GM19043 (cell line): ENCODE data around the gene TBCD.

Experiments used
- ATAC-seq: cut with Tn5 transposase; IDR thresholded peaks from one replicate; pipeline ENCODE4 v1.9.1; 2021; ENCODE audit warnings: low read depth; ENCODE audit not compliant: unreplicated experiment

Gene TBCD

GRCh38 chr17:82751571-82752370 lies at the start of gene TBCD:
TBCD (plus strand) TSS chr17:82752065; CDS start chr17:82752194, 129 bp downstream.
- peak; percentile 53 for ATAC-seq

- ATAC-seq, result no peak
These were observed 49.5 kb upstream of the TBCD start for GRCh38 chr17:82702231-82702927.

- no peak for ATAC-seq
These were observed 48.7 kb upstream of the TBCD start for GRCh38 chr17:82703036-82703745.

DNA sequence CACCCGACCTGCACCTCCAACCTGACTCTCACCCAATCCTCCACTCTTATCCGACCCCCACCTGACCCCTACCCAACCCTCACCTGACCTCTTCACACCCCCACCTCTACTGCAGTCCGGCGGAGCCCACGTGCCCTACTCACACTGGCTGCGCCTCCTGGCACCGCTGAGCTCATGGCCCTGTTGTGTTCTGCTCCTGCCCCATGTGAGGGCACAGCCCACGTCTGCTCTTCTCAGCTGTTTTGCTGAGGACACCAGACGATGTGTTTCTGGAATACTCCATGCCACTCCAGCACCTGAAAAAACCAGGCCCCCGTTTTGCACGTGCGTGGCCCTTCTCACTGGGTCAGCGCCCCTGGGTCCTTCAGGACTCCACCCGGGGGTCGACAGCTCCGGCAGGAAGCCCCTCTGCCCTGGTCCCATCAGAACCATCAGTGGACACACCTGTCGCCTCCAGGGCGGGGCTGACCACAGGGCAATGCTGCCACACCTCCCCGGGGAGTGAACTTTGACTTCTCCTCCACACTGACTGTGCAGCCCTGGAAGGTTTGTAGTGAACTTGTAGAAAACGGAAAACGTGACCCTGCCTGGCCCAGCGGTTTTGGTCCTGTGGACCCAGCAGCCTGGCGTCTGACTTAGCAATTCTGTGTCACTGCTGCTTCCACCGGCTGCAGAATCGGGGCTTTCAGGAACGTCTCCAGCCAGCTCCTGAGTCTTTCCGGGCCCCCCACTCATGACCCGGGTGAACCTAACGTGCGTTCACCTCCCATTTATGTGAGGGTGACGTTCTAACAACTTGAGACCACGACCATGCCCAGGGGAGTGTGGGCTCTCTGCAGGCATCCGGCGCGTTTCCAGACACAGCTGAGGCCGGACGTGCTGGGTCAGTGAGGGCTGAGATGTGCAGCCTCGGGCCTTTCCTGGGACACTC lies 47.7 kb upstream of the TBCD start:
- no peak for ATAC-seq

GRCh38 chr17:82704886-82705285 lies 47.0 kb upstream of the TBCD start:
- ATAC-seq, result no peak

DNA sequence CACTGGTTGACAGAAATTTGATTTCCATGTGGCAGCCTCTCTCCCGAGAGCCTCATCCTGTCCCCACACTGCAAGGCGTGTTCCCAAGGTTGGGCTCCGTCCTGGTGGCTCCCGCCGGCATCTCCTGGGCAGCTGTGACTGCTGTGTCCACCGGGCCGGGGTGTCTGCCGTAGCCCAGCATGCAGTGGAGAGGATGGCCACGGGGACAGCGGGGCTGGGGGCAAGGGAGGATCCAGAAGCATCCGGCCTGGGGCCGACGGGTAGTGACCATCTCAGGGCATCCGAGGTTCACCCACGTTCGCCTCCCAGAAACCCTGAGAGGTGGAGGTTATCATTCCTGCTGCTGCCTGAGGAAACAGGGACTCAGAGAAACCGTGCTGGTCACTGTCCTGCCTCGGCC lies 46.1 kb upstream of the TBCD start:
- no peak for ATAC-seq

DNA sequence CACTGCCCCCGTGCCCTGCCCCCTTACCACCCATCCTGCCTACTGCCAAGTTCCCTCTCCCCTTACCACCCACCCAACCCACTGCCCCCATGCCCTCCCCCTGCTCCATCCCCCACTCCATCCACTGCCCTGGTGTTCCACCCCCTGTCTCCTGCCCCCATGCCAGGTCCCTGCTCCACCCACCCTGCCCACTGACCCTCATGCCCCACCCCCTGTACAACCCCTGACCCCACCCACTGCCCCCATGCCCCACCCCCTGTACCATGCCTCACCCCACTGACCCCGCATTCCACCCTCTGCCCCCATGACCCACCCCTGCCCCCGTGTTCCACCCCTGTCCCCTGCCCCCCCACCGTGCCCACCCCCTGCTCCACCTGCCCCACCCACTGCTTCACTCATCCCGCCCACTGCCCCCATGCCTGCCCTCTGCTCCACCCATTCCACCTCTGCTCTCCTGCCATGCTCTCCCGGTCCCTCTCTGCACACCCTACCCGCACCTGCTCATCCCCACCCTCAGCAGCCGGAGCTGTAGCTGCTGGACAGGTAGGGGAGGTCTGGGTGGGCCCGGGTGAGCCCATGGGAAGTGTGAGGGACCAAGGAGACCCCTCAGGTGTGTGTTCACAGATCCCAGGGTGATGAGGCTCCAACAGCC lies 42.7 kb upstream of the TBCD start:
- ATAC-seq, result no peak

- ATAC-seq, result no peak
These were observed 42.0 kb upstream of the TBCD start for GRCh38 chr17:82709676-82710498.

GRCh38 chr17:82710499-82711232 lies 41.2 kb upstream of the TBCD start:
- no peak for ATAC-seq

DNA sequence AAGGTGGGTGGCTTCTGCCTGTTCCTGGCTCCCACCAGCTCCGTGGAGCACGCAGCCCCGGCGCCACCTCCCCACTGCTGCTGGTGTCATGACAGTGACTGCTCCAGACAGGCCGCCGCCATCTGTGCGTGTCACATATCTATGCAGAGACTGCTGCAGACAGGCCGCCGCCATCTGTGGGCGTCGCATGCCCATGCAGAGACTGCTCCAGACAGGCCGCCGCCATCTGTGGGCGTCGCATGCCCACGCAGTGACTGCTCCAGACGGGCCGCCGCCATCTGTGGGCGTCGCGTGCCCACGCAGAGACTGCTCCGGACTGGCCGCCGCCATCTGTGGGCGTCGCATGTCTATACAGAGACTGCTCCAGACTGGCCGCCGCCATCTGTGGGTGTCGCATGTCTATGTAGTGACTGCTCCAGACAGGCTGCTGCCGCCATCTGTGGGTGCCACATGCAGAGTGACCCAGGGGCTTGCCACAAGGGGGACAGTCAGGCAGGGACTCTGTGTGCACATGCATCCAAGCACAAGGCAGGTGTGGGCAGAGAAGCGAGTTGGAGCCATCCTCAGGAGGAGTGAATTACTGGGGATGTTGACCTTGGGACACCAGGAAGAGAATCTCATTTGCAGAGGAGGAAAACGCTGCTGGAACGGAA lies 38.7 kb upstream of the TBCD start:
- ATAC-seq, result no peak

DNA sequence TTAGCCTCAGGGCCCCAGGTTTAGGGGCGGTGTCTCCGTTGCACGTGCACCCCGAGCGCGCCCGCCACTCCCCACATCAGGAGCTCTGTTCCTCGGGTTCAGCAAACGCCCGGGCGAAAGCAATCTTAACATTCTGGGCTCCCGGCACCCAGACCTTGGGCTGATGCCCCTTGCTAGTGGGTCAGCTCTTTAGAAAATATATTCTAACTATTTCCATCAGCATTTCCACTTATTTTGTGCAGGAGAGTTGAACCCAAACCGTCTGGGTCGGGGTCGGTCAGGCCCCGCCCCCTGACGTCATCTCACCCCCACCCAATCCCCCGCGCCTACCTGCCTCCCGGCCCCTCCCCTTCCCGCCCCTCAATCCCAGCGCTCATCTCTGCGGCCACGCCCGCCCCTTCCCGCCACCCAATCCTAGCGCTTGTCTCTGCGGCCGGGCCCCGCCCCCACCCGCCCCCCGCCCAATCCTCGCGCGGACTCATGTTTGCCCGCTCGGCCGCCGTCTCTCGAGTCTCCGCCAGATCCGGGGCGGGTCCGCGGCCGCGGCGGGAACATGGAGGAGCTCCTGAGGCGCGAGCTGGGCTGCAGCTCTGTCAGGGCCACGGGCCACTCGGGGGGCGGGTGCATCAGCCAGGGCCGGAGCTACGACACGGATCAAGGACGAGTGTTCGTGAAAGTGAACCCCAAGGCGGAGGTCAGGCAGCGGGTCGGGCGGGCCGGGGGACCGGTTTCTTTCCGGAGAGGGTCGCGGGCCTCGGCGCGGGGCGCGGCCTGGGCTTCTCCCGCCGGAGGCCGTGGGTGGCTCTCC lies 35.5 kb upstream of the TBCD start, which contains the start of gene FN3KRP:
Gene FN3KRP (plus strand): TSS at position 504 of the 808 bp plus-strand sequence. CDS start 50 bp downstream, at position 554.
- ATAC-seq, result peak; percentile 53

DNA sequence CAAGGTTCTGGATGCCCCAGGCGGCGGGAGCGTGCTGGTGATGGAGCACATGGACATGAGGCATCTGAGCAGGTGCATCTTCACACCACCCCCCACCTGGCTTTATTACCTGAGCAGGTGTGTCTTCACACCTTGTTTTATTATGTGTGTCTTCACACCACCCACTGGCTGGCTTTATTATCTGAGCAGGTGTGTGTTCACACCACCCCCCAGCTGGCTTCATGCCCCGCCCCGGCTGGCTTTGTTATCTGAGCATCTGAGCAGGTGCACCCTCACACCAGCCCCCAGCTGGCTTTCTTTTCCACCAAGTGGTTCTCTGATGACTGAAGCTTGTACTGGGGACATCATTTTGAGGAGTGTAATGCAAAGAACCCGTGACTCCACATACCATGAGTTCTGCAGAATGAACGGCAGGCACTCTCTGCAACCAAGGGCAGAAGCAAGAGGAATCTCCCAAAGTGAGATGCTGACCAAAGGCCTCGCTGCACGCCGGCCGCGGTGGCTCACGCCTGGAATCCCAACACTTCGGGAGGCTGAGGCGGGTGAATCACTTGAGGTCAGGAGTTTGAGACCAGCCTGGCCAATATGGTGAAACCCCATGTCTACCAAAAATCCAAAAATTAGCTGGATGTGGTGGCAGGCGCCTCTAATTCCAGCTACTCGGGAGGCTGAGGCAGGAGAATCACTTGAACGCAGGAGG lies 32.7 kb upstream of the TBCD start:
- ATAC-seq, result no peak

DNA sequence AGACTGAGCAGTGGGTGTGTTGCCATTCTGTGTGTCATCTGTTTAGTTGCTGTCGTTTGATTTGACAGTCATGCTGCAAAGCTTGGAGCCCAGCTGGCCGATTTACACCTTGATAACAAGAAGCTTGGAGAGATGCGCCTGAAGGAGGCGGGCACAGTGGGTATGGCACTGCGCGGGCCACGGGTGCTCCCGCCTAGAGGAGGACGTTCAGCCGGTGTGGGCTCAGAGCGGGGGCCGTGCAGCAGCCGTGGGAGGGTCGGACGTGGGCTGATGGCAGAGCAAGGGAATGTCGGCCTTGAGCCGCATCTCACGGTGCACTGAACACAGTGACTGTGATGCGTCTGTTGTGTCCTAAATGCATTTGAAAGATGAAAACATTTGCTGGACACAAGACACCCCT lies 31.7 kb upstream of the TBCD start:
- no peak for ATAC-seq

DNA sequence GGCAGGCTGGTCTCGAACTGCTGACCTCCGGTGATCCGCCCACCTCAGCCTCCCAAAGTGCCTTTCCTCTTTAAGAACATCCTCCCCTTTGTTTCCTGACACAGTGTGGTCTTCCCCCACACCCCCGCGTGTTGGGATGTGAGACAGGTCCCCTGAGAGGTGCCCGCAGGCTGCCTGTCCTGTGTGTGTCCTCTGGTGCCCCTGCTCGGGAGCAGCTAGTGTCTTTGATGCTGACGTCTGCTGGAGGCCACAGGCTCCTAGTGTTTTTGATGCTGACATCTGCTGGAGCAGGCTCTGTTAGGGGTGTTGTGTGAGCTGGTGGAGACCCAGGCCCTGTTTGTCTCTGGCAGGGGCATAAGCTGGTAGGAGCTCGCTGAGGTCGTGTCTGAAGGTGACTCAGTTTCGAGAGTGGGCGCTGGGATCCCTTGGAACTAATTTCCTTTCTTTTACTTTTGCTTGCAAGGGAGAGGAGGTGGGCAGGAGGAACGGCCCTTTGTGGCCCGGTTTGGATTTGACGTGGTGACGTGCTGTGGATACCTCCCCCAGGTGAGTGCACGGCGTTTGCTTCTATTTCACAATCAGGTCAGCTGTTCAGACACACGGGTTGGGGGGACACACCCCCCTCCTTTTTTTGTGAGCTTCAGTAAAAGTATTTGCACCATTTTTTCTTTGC lies 29.4 kb upstream of the TBCD start:
- ATAC-seq, result no peak

GRCh38 chr17:82723169-82723807 lies 28.6 kb upstream of the TBCD start:
- ATAC-seq, result no peak
